CD4-positive, alpha-beta memory T cell (primary cell): Measurements from ENCODE around the gene C2orf81. TPM values are rescaled to one million over a fixed set of nuclear protein-coding genes. Genes with fewer than 3 reads are reported as not detected.
"Not testable (repeated sequence)": the region's sequence is repeated elsewhere in the genome, so short reads cannot be mapped to it uniquely, and the experiment has no call there.

Source experiments
- CTCF ChIA-PET: fragments of 350-600 bp; sonication (Branson Sonifier 250); formaldehyde crosslinking; loops from one replicate; lab custom pipeline; 2021; ENCODE audit warnings: inconsistent platforms; ENCODE audit not compliant: partially characterized antibody; lab: Charles Lee
- POLR2A ChIA-PET: fragments of 350-600 bp; sonication (Branson Sonifier 250); formaldehyde crosslinking; loops from one replicate; lab custom pipeline; 2021; ENCODE audit not compliant: partially characterized antibody; lab: Charles Lee
- DNase-seq, 5 donors: peaks; one replicate each; pipeline versions ENCODE4 v3.0.0 to v3.0.0-alpha.2; 2020 to 2022; ENCODE audit warnings: mixed read lengths in 1 of 5
- H3K27ac ChIP-seq: one replicate; pipeline ENCODE4 v1.7.0; 2013; ENCODE audit warnings: low read depth, low read length
- H3K27me3 ChIP-seq: 2 replicates; pipeline ENCODE4 v1.7.0; 2013; ENCODE audit warnings: mild to moderate bottlenecking, low read length, moderate library complexity; ENCODE audit not compliant: insufficient read depth
- H3K36me3 ChIP-seq: 2 replicates; pipeline ENCODE4 v1.7.0; 2013; ENCODE audit warnings: mild to moderate bottlenecking, low read length, moderate library complexity; ENCODE audit not compliant: insufficient read depth
- H3K4me1 ChIP-seq: 2 replicates; pipeline ENCODE4 v1.7.0; 2013; ENCODE audit warnings: mild to moderate bottlenecking, low read length, moderate library complexity; ENCODE audit not compliant: insufficient read depth
- H3K4me3 ChIP-seq, 2 donors: one replicate each; pipeline ENCODE4 v1.7.0; 2013; ENCODE audit warnings: low read length in 2 of 2, mild to moderate bottlenecking in 1 of 2
- H3K9me3 ChIP-seq, 2 donors: one replicate each; pipeline ENCODE4 v1.7.0; 2013; ENCODE audit warnings: low read length in 2 of 2, control low read depth in 1 of 2; ENCODE audit not compliant: control insufficient read depth in 1 of 2
- H3K27ac Mint-ChIP-seq, 7 donors: one replicate each; pipeline ENCODE4 v1.8.0; 2020 to 2021; ENCODE audit warnings: mixed read lengths in 7 of 7, mild to moderate bottlenecking in 6 of 7, inconsistent platforms in 3 of 7, moderate library complexity in 3 of 7
- H3K27me3 Mint-ChIP-seq, 2 donors: one replicate each; pipeline ENCODE4 v1.8.0; 2020 to 2021; ENCODE audit warnings: mixed read lengths in 2 of 2
- H3K36me3 Mint-ChIP-seq, 2 donors: one replicate each; pipeline ENCODE4 v1.8.0; 2020 to 2021; ENCODE audit warnings: mixed read lengths in 2 of 2, inconsistent platforms in 1 of 2, mild to moderate bottlenecking in 1 of 2
- H3K4me1 Mint-ChIP-seq, 4 donors: one replicate each; pipeline ENCODE4 v1.8.0; 2020 to 2021; ENCODE audit warnings: mixed read lengths in 4 of 4, mild to moderate bottlenecking in 1 of 4
- H3K4me3 Mint-ChIP-seq, 8 donors: one replicate each; pipeline ENCODE4 v1.8.0; 2020 to 2021; ENCODE audit warnings: mixed read lengths in 8 of 8, mild to moderate bottlenecking in 7 of 8, moderate library complexity in 6 of 8, inconsistent platforms in 3 of 8
- H3K9me3 Mint-ChIP-seq, 8 donors: one replicate each; pipeline ENCODE4 v1.8.0; 2020 to 2021; ENCODE audit warnings: mixed read lengths in 8 of 8, mild to moderate bottlenecking in 5 of 8, inconsistent platforms in 3 of 8, moderate library complexity in 1 of 8
- intact Hi-C: fragments of 100-400 bp; cut with micrococcal nuclease; formaldehyde crosslinking; loops from one replicate; pipeline ENCODE4 v1.15.1; 2023
- polyA plus RNA-seq, 2 donors: library from polyadenylated mRNA; unstranded; fragments of 300-500 nt; fragmentation: Illumina TruSeq; gene quantifications; one replicate each; pipeline ENCODE4 v1.2.3, GENCODE V29; 2021
- total RNA-seq, 2 experiments: library from RNA; stranded (reverse); gene quantifications; one replicate each; pipeline ENCODE4 v1.2.3, GENCODE V29; 2021

C2orf81 gene
- total RNA-seq (1 to 10 TPM; 5.3 to 7.5 TPM), polyA plus RNA-seq (1 to 10 TPM; 1.5 to 1.6 TPM)

GRCh38 chr2:74421221-74421870, at the start of gene C2orf81, which contains the start of gene WDR54:
TSS of gene C2orf81 (minus strand) at chr2:74421619. CDS start at chr2:74421560, 59 bp downstream.
TSS of gene WDR54 (plus strand) at chr2:74421730. CDS start at chr2:74422154, 424 bp downstream.
- ChIA-PET POLR2A (interaction anchor here (0.8 to 4.7 kb wide), 14 partner anchors 11 to 494 kb away, joined by 3 to 72 read pairs (median 8); partner anchors contain the start of genes AUP1, CCDC142, DQX1 and HTRA2), CTCF (interaction anchor here (0.7 to 2.2 kb wide), 5 partner anchors 32 to 111 kb away, joined by 3 to 6 read pairs (median 5); partner anchors contain the start of genes INO80B and PCGF1)
- Histone ChIP-seq H3K36me3 (no peaks in the 10 kb centered on the region), H3K4me3 (peak within 1 kb of the TSS; percentile 76 to 88), H3K27me3 (no peaks in the 10 kb centered on the region), H3K4me1 (peaks cover 11% of the 10 kb centered on the region), H3K9me3 (no peaks in the 10 kb centered on the region), H3K27ac (peak within 1 kb of the TSS; percentile 93)
- Mint-ChIP-seq H3K36me3 (peaks cover 9 to 13% of the 10 kb centered on the region in 2 donors), H3K27ac (peak within 1 kb of the TSS; percentile 88 to 100 (median 99)), H3K4me3 (peak within 1 kb of the TSS; percentile 96 to 100 (median 98)), H3K27me3 (no peaks in the 10 kb centered on the region), H3K9me3 (no peaks in the 10 kb centered on the region), H3K4me1 (peaks cover 12 to 30% (median 21%) of the 10 kb centered on the region in 4 donors)
- DNase-seq: peak; percentile 91 to 96 (median 95)
- intact Hi-C loops: loop anchor here (1.0 kb wide), 6 partner anchors 29 to 684 kb away; partner anchors contain the start of genes AUP1, DGUOK, HTRA2 and TPRKB

DNA sequence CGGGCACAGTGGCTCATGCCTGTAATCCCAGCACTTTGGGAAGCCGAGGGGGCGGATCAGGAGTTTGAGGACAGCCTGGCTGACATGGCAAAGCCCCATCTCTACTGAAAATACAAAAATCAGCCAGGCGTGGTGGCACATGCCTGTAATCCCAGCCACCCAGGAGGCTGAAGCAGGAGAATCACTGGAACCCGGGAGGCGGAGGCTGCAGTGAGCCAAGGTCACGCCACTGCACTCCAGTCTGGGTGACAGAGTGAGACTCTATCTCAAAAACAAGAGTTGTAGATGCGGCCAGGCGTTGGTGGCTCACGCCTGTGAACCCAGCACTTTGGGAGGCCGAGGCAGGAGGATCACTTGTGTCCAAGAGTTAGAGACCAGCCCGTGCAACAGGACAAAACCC, 49.3 kb upstream of the C2orf81 start:
- peak overlapping the region in 6 of 7 donors; percentile 64 to 92 (median 80) for H3K27ac Mint-ChIP-seq
- peak overlapping the region in 6 of 8 donors; percentile 20 to 77 (median 64) for H3K4me3 Mint-ChIP-seq
- H3K9me3 ChIP-seq, DNase-seq, H3K9me3 Mint-ChIP-seq, H3K4me3 ChIP-seq, H3K27me3 Mint-ChIP-seq, H3K27me3 ChIP-seq, intact Hi-C loops, H3K27ac ChIP-seq: not testable (repeated sequence)
- peaks cover 17 to 34% of the 10 kb centered on the region in 2 donors for H3K36me3 Mint-ChIP-seq
- H3K36me3 ChIP-seq: peaks cover 12% of the 10 kb centered on the region
- CTCF ChIA-PET: interaction anchor here (0.8 to 3.1 kb wide), 2 partner anchors 11 to 12 kb away, joined by 3 to 32 read pairs; partner anchors contain the start of genes CCDC142 and TTC31
- POLR2A ChIA-PET: interaction anchor here (3.1 to 14.3 kb wide), 3 partner anchors 12 to 37 kb away, joined by 16 to 516 read pairs (median 119); partner anchors contain the start of genes CCDC142, INO80B, PCGF1 and TTC31
- peaks cover 26% of the 10 kb centered on the region for H3K4me1 ChIP-seq
- peaks cover 12 to 43% (median 24%) of the 10 kb centered on the region in 4 donors for H3K4me1 Mint-ChIP-seq

DNA sequence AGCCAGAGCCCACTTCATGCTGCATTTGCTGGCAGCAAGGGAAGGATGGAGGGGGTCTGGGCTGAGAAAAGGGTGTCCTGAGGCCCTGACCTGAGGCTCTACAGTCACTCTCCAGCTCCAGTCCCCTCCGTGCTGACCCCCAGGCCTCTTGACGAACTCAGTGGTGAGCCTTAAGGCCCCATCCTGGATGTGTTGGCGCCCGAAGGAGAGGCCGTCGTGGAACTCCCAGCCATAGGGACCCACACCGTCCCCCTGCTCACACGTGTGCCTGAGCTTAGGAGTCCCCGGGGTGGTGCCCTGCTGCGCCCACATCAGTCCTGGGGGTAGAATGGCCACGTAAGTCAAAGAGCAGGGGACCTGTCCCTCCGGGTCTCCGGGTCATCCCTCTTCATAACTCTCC, 43.0 kb upstream of the C2orf81 start:
- peak overlapping the region; percentile 52 to 88 for H3K4me3 ChIP-seq
- Mint-ChIP-seq H3K4me3 (peak overlapping the region; percentile 77 to 98 (median 92)), H3K27ac (peak overlapping the region; percentile 74 to 99 (median 81)), H3K4me1 (peaks cover 12 to 36% (median 26%) of the 10 kb centered on the region in 4 donors), H3K36me3 (peaks cover 6 to 16% of the 10 kb centered on the region in 2 donors), H3K27me3 (no peaks in the 10 kb centered on the region), H3K9me3 (peaks cover 0 to 2% (median 0%) of the 10 kb centered on the region in 8 donors)
- H3K36me3 ChIP-seq: peaks cover 19% of the 10 kb centered on the region
- no peak for DNase-seq
- CTCF ChIA-PET: interaction anchor here (1.6 to 2.0 kb wide), 3 partner anchors 8 to 18 kb away, joined by 4 to 5 read pairs (median 4); partner anchors contain the start of genes CCDC142, MRPL53 and TTC31
- peaks cover 26% of the 10 kb centered on the region for H3K4me1 ChIP-seq
- no peaks in the 10 kb centered on the region for H3K27me3 ChIP-seq
- intact Hi-C loops: no loop called here
- peak overlapping the region; percentile 90 for H3K27ac ChIP-seq
- H3K9me3 ChIP-seq: no peaks in the 10 kb centered on the region
- POLR2A ChIA-PET: interaction anchor here (0.7 to 2.4 kb wide), 8 partner anchors 8 to 1230 kb away, joined by 3 to 26 read pairs (median 4); partner anchors contain the start of genes CCDC142, CCT7, INO80B and MRPL53

GRCh38 chr2:74462786-74463105, 41.3 kb upstream of the C2orf81 start:
- ChIA-PET CTCF (no interaction called here), POLR2A (interaction anchor here (1.8 to 2.1 kb wide), 2 partner anchors 10 to 19 kb away, joined by 9 to 18 read pairs; partner anchors contain the start of gene MRPL53)
- Histone ChIP-seq H3K27ac (no peak overlapping the region), H3K27me3 (no peaks in the 10 kb centered on the region), H3K9me3 (no peaks in the 10 kb centered on the region), H3K4me3 (no peak overlapping the region), H3K36me3 (peaks cover 19% of the 10 kb centered on the region), H3K4me1 (peaks cover 35% of the 10 kb centered on the region)
- H3K4me1 Mint-ChIP-seq: peaks cover 19 to 53% (median 38%) of the 10 kb centered on the region in 4 donors
- H3K27me3 Mint-ChIP-seq: no peaks in the 10 kb centered on the region
- H3K4me3 Mint-ChIP-seq: peak overlapping the region in 5 of 8 donors; percentile 36 to 73 (median 54)
- intact Hi-C loops: no loop called here
- H3K9me3 Mint-ChIP-seq: peaks cover 0 to 2% (median 0%) of the 10 kb centered on the region in 8 donors
- H3K27ac Mint-ChIP-seq: peak overlapping the region in 3 of 7 donors; percentile 8 to 86 (median 17)
- H3K36me3 Mint-ChIP-seq: peaks cover 6 to 21% of the 10 kb centered on the region in 2 donors
- no peak for DNase-seq

DNA sequence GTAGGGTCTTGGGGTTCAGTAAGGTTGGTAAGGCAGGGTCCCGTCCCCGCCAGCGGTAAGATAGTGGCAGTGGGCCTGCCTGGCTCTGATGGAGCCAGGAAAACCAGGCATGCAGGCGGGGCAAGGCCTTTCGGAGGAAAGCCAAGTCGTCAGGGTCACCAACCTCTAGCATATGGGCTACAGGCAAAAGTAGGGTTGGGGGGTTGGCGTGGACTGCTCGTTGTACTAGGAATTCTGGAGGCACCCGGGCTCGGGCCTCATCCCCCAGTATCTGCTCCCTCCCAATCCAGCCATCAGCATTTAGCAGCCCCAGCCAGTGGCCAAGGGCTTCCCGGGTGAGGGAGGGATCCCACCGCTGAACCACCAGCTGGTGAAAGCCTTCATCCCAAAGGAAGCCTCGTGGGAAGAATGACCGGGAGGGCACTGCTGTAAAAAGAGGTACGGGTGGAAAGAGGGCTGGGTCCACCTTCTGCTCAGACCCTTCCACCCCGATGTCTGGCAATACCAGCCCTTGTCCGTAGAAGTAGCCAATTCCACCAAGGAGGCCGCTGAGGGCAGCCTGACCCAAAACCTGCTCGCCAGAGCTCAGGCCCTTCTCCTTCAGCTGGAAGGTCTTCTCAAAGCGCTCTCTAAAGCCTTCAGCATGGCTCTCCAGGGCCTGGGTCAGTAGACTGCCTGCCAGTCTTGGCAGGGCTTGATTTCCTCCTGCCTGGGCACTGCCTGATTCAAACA, 40.8 kb upstream of the C2orf81 start:
- Mint-ChIP-seq H3K4me1 (peaks cover 19 to 58% (median 41%) of the 10 kb centered on the region in 4 donors), H3K36me3 (peaks cover 6 to 24% of the 10 kb centered on the region in 2 donors), H3K27me3 (no peaks in the 10 kb centered on the region), H3K9me3 (peaks cover 0 to 2% (median 0%) of the 10 kb centered on the region in 8 donors), H3K27ac (peak overlapping the region in 2 of 7 donors; percentile 17 to 51), H3K4me3 (peak overlapping the region in 2 of 8 donors; percentile 7 to 39)
- DNase-seq: no peak
- POLR2A ChIA-PET: interaction anchor here (1.8 to 2.1 kb wide), 2 partner anchors 10 to 19 kb away, joined by 9 to 18 read pairs; partner anchors contain the start of gene MRPL53
- Histone ChIP-seq H3K36me3 (peaks cover 19% of the 10 kb centered on the region), H3K4me3 (no peak overlapping the region), H3K27ac (no peak overlapping the region), H3K9me3 (no peaks in the 10 kb centered on the region), H3K27me3 (no peaks in the 10 kb centered on the region), H3K4me1 (peaks cover 35% of the 10 kb centered on the region)
- CTCF ChIA-PET: interaction anchor here (1.2 kb wide), 1 partner anchor 21 kb away, joined by 4 read pairs; the partner anchor contains the start of genes CCDC142 and TTC31
- intact Hi-C loops: no loop called here

- Mint-ChIP-seq H3K4me3 (peak overlapping the region in 2 of 8 donors; percentile 52 to 59), H3K9me3 (peaks cover 0 to 2% (median 0%) of the 10 kb centered on the region in 8 donors), H3K27ac (peak overlapping the region in 3 of 7 donors; percentile 51 to 53 (median 52)), H3K36me3 (peaks cover 6 to 25% of the 10 kb centered on the region in 2 donors), H3K4me1 (peaks cover 25 to 66% (median 48%) of the 10 kb centered on the region in 4 donors), H3K27me3 (no peaks in the 10 kb centered on the region)
- Histone ChIP-seq H3K27me3 (no peaks in the 10 kb centered on the region), H3K4me1 (peaks cover 43% of the 10 kb centered on the region), H3K27ac (no peak overlapping the region), H3K36me3 (peaks cover 19% of the 10 kb centered on the region), H3K9me3 (no peaks in the 10 kb centered on the region), H3K4me3 (no peak overlapping the region)
- DNase-seq: no peak
- POLR2A ChIA-PET: interaction anchor here (1.8 to 9.5 kb wide), 3 partner anchors 11 to 20 kb away, joined by 9 to 516 read pairs (median 18); partner anchors contain the start of genes CCDC142, MRPL53 and TTC31
- CTCF ChIA-PET: interaction anchor here (1.2 kb wide), 1 partner anchor 21 kb away, joined by 4 read pairs; the partner anchor contains the start of genes CCDC142 and TTC31
- intact Hi-C loops: no loop called here
Observed at GRCh38 chr2:74461187-74462053, 40.0 kb upstream of the C2orf81 start.
